MM.1S (cell line): Measurements from ENCODE around the gene GRIN1.

ENCODE experiments used
- CTCF ChIP-seq: fragments of 300-600 bp; sonication (generic); IDR thresholded peaks from 2 replicates; pipeline ENCODE4 v1.5.1; 2016; ENCODE audit warnings: antibody characterized with exemption, low read length, mixed read lengths
- EZH2 ChIP-seq: fragments of 300-600 bp; sonication (generic); optimal IDR thresholded peaks from 2 replicates; pipeline ENCODE3; 2017; ENCODE audit warnings: low read depth, mild to moderate bottlenecking, antibody characterized with exemption, low read length, mixed read lengths

DNA sequence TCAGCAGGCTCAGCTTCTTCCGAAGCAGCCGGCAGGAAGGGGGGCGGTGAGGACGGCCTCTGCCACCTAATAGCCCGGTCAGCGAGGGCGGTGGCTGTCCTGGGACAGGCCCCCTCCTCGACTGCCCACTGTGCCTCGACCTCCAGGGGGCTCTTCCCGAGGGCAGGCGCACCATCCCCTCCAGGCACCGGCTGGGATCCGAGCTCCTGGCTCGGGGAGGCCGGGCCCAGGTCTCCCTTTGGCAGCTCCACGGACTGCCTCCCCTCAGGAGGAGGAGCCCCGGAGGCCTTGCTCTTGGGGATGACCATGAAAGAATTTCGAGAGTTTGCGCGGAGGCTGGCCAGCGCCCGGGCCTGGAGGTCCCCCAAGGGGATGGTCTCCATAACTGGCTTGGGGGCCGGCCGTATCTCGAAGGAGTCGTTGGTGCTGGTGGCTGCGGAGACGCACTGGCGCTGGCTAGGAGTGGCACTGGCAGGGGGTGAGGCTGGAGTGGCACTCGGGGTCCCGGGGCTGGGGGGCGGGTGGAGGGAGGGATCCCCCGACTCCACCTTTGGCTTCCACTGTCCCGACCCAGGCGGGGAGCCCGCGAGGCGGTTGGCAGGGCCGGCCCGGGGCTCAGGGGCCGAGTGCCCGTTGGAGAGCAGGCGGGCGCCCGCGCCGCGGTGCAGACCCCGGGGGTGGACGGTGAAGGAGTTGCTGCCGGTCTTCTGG is 60.6 kb downstream of the GRIN1 start:
- TF ChIP-seq EZH2, result no peak
- TF ChIP-seq CTCF, result no peak
